ENCODE results near the gene CTU2.
"Not testable (repeated sequence)": the region's sequence is repeated elsewhere in the genome, so short reads cannot be mapped to it uniquely, and the experiment has no call there.

CTU2 gene

DNA sequence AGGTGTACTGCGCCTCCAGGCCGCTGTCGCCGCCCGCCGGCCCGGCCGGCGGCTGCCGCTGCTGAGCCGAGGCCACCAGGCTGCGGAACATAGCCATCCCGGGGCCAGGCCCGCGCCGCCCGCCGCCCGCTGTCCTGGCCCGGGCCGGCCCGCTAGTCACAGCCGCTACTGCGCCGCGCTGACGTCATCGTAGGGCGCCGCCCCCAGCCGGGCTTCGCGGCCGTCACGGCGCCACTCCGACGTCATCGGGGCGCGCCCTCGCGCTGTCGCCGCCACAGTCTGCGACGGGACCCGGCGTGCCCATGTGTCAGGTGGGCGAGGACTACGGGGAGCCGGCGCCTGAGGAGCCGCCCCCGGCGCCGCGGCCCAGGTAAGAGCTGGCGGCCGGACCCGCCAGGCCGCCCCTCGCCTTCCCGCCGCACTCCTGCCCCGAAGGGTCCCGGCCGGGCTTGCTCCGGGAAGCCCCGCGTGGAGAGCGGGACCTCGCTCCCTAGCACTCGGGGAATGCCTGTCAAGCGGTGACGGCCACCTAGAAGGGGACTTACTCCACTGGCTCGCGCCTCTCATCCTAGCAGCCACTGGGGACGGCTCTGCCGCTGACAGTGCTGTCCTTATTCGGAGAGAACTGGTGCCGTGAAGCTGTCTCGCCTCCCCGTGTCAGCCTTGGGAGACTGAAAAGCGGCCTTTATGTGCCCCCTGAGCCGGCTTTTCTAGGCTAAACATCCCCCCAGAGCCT is at the start of gene CTU2, which contains the start of gene RNF166:
CTU2 (plus strand) TSS at position 275 of the 736 bp plus-strand sequence; CDS start at position 303, 28 bp downstream.
RNF166 (minus strand) TSS at position 180 of the 736 bp plus-strand sequence; CDS start at position 97, 83 bp downstream.
- Mint-ChIP-seq H3K4me1 (peaks cover 54% of the 10 kb centered on the region), H3K27me3 (no peaks in the 10 kb centered on the region), H3K4me3 (peak within 1 kb of the TSS; percentile 88), H3K36me3 (ENCODE audit: low read depth) (no peaks in the 10 kb centered on the region), H3K9me3 (no peaks in the 10 kb centered on the region), H3K27ac (peak within 1 kb of the TSS; percentile 89)
- ATAC-seq (peak; percentile 68), DNase-seq (peak; percentile 97)

DNA sequence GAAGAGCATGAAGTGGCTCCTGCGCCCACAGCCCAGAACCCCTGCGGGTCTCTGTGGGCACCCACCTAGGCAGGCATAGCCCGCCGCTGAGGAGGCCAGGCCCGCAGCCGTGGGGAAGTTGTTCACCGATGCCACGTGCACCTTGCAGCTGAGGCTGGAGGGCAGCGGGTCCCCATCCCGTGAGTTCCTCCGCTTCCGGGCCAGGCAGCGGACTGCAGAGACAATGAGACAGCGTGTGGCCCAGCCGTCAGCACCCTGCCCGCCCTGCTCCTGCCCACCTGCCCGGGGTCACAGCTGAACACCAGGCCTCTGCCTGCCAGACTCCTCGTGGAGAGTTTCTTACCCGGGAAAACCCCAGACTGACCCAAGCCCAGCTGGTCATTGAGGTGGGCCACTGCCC is 48.9 kb upstream of the CTU2 start:
- Mint-ChIP-seq H3K36me3 (ENCODE audit: low read depth) (peaks cover 3% of the 10 kb centered on the region), H3K4me3 (no peak overlapping the region), H3K27me3 (no peaks in the 10 kb centered on the region), H3K27ac (no peak overlapping the region), H3K9me3 (no peaks in the 10 kb centered on the region), H3K4me1 (peaks cover 12% of the 10 kb centered on the region)
- ATAC-seq, result no peak
- DNase-seq, result no peak

DNA sequence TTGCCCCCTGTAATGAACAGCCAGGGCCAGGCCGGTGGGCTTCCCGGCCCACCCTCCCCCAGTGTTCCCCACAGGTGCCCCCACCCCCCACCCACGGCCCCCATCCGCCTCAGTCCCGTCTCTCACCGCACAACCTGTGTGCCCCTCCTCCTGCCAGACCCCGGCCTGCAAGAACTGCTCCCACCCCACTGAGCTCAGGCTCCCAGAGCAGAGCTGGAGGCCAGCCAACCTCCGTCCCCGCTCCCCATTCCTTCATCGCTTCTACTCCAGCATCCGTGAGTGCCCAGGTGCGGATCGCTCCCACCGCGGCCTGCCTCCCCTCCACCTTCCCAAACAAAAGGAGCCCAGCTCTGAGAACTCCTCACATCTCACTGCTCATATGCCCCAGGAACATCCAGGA is 47.6 kb upstream of the CTU2 start:
- peaks cover 3% of the 10 kb centered on the region for H3K36me3 Mint-ChIP-seq (ENCODE audit: low read depth)
- ATAC-seq (no peak), DNase-seq (no peak)
- peaks cover 13% of the 10 kb centered on the region for H3K4me1 Mint-ChIP-seq
- H3K27me3 Mint-ChIP-seq, result no peaks in the 10 kb centered on the region
- H3K9me3 Mint-ChIP-seq, result no peaks in the 10 kb centered on the region
- no peak overlapping the region for H3K27ac Mint-ChIP-seq
- no peak overlapping the region for H3K4me3 Mint-ChIP-seq

DNA sequence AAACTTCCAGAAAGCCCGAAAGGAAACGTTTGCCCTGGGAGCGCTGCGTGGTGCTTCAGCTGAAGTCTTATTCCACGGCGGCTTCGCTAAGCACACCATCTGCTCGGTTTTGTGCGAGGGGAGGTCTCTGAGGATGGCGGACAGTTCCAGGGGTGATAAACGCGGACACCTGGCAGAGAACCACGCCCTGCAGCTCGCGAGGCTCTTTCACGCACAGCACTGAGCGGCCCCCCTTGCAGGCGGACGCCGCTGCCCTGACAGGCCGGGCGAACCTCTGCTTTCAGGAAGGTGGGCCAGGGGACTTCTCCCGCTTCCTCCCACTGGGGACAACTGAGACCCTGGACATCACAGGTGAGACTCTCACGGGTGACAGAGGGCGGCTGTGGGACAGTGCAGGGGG is 47.1 kb upstream of the CTU2 start:
- Mint-ChIP-seq H3K27me3 (no peaks in the 10 kb centered on the region), H3K27ac (no peak overlapping the region)

DNA sequence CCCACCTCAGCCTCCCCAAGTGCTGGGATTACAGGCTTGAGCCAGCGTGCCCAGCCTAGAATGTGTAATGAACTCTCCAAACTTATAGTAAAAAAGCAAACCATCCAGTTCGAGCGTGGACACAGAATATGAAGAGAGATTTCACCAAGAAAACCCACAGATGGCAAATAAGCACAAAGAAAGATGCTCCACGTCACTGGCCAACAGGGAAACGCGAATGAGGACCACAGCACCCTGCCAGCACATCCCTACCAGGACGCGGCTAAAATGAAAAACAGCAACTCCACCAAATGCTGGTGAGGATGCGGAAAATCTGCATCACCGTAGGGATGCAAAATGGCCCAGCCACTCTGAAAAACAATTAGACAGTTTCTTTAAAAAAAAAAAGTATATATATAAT is 44.8 kb upstream of the CTU2 start:
- H3K27ac Mint-ChIP-seq, result peak overlapping the region; percentile 22
- ATAC-seq (no peak), DNase-seq (no peak)
- H3K36me3 Mint-ChIP-seq (ENCODE audit: low read depth), result no peaks in the 10 kb centered on the region
- peaks cover 17% of the 10 kb centered on the region for H3K4me1 Mint-ChIP-seq
- H3K9me3 Mint-ChIP-seq, result no peaks in the 10 kb centered on the region
- no peaks in the 10 kb centered on the region for H3K27me3 Mint-ChIP-seq
- peak overlapping the region; percentile 59 for H3K4me3 Mint-ChIP-seq

More for the DNA sequence above, 47.1 kb upstream of the CTU2 start:
- no peaks in the 10 kb centered on the region for H3K9me3 Mint-ChIP-seq
- no peak for DNase-seq
- H3K4me1 Mint-ChIP-seq, result peaks cover 16% of the 10 kb centered on the region
- H3K36me3 Mint-ChIP-seq (ENCODE audit: low read depth), result peaks cover 3% of the 10 kb centered on the region
- H3K4me3 Mint-ChIP-seq, result no peak overlapping the region
- no peak for ATAC-seq

DNA sequence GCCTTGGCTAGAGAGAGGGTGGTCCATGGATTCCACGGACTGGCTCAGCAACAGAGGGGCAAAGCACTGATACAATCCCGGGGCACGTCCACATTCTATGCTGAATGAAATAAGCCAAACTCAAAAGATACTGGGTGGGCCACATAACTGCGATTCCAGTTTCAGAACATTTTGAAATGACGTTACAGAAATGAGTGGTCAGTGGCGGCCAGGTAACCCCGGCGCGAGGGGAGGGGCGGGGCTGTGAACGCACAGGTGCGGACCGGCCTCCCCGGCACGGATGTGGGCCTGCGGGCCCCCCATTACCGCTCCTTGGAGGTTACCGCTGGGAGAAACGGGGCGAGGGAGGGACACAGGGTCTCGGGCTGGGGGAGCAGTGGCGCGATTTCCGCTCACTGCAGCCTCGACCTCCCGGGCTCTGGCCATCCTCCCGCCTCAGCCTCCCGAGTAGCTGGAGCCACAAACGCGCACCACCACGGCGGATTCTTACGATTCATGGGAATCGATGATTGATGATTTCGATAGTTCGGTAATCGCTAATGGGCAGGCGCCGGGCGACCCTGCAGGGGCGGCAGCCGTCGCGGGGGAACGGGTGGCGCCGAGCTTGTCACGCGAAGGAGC is 44.0 kb upstream of the CTU2 start:
- ATAC-seq (no peak), DNase-seq (no peak)
- Mint-ChIP-seq H3K36me3 (ENCODE audit: low read depth) (no peaks in the 10 kb centered on the region), H3K4me3 (peak overlapping the region; percentile 88), H3K27ac (peak overlapping the region; percentile 70), H3K4me1 (peaks cover 17% of the 10 kb centered on the region), H3K9me3 (no peaks in the 10 kb centered on the region), H3K27me3 (no peaks in the 10 kb centered on the region)

DNA sequence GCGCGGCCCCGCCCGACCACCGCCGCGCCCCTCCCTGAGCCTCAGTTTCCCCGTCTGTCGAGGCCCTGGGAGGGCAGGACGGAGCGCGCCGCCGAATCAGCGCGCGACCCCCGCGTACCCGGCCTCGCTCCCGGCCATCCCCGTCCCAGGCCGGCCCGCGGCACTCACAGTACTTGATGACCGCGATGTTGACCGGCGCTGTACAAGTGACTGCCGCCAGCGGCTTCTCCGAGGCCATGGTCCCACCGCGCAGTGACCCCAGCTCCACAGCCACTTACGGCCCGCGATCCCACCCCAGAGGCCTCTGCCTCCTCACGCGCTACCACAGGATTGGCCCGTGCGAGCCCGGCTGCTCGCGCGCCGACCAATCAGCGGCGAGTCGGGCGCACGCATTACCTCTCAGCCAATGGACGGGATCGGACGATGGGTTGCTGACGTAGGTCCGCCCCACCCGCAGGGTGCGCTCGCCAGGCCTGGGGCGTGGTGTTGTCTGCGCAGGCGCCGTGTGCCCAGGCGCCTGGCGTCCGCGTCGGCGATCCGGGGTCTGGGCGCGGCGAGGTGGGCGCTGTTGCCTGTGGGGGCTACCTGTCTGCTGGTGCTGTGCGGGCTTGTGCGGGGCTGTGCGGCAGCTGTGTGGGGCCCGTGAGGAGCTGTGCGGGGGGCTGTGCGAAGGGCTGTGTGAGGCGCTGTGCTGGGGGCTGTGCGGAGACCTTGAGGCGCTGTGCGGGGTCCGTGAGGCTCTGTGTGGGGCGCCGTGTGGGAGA is 43.3 kb upstream of the CTU2 start, which contains the start of gene MVD:
MVD (minus strand) TSS at position 249 of the 764 bp plus-strand sequence; CDS start at position 238, 11 bp downstream.
- Mint-ChIP-seq H3K27ac (peak within 1 kb of the TSS; percentile 92), H3K4me3 (peak within 1 kb of the TSS; percentile 88), H3K4me1 (peaks cover 17% of the 10 kb centered on the region), H3K36me3 (ENCODE audit: low read depth) (peaks cover 2% of the 10 kb centered on the region), H3K9me3 (no peaks in the 10 kb centered on the region), H3K27me3 (no peaks in the 10 kb centered on the region)
- peak; percentile 99 for ATAC-seq
- DNase-seq, result peak; percentile 95

DNA sequence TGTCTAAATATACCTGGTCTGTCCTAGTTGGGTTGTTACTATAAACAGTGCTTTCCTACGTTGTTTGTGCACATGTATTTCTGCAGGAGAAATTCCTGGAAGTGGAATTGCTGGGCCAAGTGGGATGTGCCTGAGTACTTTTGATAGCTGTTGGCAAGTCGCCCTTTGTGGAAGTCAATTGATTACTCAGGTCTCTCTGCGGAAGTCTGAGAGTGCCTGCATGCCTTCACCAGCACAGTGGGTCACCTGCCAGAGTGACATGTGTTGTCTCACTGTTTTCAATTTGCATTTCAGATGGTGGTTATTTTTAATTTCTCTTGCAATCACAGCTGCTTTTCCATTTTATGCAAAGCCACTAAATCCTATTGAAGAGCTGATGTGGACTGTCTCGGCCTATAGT is 41.2 kb upstream of the CTU2 start:
- no peak for DNase-seq
- Mint-ChIP-seq H3K27me3 (no peaks in the 10 kb centered on the region), H3K4me1 (peaks cover 17% of the 10 kb centered on the region), H3K36me3 (ENCODE audit: low read depth) (peaks cover 7% of the 10 kb centered on the region), H3K9me3 (no peaks in the 10 kb centered on the region), H3K27ac (no peak overlapping the region), H3K4me3 (peak overlapping the region; percentile 48)
- no peak for ATAC-seq

DNA sequence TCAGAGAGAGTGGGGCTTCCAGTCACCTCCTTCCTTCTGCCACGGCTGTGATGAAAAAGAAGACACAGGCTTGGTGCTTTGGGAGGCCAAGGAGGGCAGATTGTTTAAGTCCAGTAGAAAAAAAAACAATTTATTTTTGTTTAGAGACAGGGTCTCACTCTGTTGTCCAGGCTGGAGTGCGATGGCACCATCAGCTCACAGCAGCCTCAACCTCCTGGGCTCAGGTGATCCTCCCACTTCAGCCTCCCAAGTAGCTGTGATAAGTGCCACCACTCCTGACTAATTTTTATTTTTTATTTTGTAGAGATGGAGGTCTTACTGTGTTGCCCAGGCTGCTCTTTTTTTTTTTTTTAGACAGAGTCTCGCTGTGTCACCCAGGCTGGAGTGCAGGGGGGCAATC is 40.7 kb upstream of the CTU2 start:
- no peak overlapping the region for H3K27ac Mint-ChIP-seq
- no peak overlapping the region for H3K4me3 Mint-ChIP-seq
- no peak for ATAC-seq

DNA sequence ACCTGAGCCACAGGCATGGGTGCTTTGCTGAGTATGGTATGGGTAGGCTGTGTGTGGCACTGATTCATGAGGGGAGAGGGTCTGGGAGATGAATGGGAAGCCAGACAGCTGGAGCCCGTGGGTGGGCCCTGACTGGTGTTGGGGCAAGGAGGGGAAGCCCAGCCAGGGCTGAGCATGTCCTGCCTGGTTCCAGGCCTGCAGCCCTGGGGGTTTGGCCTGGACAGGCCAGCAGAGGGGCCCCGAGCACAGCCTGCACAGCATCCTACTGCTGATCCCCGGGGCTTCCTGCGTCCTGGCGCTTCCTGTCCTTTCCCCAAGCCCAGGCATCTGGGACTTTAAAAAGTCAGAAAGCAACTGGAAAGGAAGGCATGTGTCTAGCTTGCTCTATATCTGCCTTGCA is 38.8 kb upstream of the CTU2 start:
- Mint-ChIP-seq H3K9me3 (no peaks in the 10 kb centered on the region), H3K4me3 (no peak overlapping the region), H3K27me3 (no peaks in the 10 kb centered on the region), H3K4me1 (peaks cover 6% of the 10 kb centered on the region), H3K36me3 (ENCODE audit: low read depth) (peaks cover 7% of the 10 kb centered on the region), H3K27ac (no peak overlapping the region)
- DNase-seq (no peak), ATAC-seq (no peak)

More for the DNA sequence above, 40.7 kb upstream of the CTU2 start:
- H3K27me3 Mint-ChIP-seq, result no peaks in the 10 kb centered on the region
- no peaks in the 10 kb centered on the region for H3K9me3 Mint-ChIP-seq
- DNase-seq, result no peak
- H3K36me3 Mint-ChIP-seq (ENCODE audit: low read depth), result peaks cover 7% of the 10 kb centered on the region
- H3K4me1 Mint-ChIP-seq, result peaks cover 17% of the 10 kb centered on the region

DNA sequence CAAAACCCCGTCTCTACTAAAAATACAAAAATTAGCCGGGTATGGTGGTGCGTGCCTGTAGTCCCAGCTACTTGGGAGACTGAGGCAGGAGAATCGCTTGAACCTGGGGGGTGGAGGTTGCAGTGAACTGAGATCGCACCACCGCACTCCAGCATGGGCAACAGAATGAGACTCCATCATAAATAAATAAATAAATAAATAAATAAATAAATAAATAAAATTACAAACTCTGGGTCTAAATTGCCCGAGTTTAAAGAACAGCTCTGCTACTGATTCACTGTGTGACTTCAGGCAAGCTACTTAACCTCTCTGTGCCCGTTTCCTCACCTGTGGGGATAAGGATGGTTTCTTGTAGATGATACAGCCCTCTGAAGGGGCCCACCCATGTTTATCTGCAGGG is 36.8 kb upstream of the CTU2 start:
- DNase-seq; H3K4me1 Mint-ChIP-seq; H3K27me3 Mint-ChIP-seq; ATAC-seq; H3K36me3 Mint-ChIP-seq (ENCODE audit: low read depth); H3K27ac Mint-ChIP-seq; H3K4me3 Mint-ChIP-seq; H3K9me3 Mint-ChIP-seq: not testable (repeated sequence)

DNA sequence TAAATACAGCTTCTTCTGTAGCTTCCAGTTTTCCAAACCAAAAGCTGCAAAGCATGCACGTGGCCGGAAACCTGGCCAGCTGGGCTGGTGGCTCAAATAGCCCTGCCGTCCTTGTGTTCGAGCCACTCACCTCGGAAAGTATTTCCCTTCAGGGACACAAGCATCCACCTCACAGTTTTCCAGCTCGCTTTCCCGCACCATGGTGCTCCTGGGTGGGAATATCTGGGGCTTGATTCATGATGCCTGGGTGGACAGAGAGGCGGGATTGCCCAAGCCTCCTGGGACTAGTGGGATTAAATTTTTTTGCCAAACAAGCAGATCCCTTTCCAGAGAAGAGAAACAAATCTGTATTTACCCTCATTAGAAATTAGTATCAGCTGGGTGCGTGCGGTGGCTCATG is 36.3 kb upstream of the CTU2 start:
- DNase-seq (no peak), ATAC-seq (no peak)
- Mint-ChIP-seq H3K4me1 (no peaks in the 10 kb centered on the region), H3K27me3 (no peaks in the 10 kb centered on the region), H3K4me3 (no peak overlapping the region), H3K36me3 (ENCODE audit: low read depth) (peaks cover 7% of the 10 kb centered on the region), H3K9me3 (no peaks in the 10 kb centered on the region), H3K27ac (no peak overlapping the region)

DNA sequence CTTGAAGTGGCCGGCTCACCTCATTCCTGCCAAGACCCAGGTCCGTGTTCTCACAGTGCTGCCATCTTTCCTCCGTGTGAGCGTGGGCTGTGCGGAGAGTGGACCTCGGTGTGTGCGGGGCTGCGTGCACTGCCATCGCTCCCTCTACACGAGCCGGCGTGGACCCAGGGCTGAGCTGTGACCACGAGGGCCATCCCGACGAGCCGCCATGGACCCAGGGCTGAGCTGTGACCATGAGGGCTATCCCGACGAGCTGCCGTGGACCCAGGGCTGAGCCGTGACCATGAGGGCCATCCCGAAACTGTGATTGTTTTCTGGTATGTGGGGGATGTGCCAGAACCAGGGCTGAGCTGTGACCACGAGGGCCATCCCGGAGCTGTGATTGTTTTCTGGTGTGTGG is 34.5 kb upstream of the CTU2 start:
- ATAC-seq (no peak), DNase-seq (no peak)
- H3K4me3 Mint-ChIP-seq, result no peak overlapping the region
- H3K4me1 Mint-ChIP-seq, result no peaks in the 10 kb centered on the region
- no peaks in the 10 kb centered on the region for H3K9me3 Mint-ChIP-seq
- H3K27ac Mint-ChIP-seq, result no peak overlapping the region
- H3K27me3 Mint-ChIP-seq, result no peaks in the 10 kb centered on the region
- peaks cover 7% of the 10 kb centered on the region for H3K36me3 Mint-ChIP-seq (ENCODE audit: low read depth)

DNA sequence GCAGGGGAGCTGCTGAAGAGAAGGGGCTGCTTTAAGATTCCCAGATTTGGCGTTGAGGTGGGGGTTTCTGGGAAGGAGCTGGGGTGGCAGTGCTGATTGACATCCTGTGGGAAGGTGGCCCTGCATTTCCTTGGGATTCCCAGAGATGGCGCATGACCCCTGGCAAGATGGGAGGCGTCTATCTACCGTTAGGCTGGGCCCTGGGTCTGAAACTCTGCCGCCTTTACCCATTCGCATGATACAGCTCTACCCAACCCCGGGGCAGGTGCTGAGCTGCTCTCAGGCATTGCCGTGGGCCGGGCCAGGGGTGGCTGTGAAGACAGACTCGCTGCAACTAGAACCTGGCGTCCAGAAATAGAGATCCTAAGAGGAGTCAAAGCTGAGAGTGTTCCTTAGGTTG is 33.5 kb upstream of the CTU2 start:
- Mint-ChIP-seq H3K36me3 (ENCODE audit: low read depth) (peaks cover 5% of the 10 kb centered on the region), H3K4me3 (no peak overlapping the region), H3K4me1 (no peaks in the 10 kb centered on the region), H3K27me3 (no peaks in the 10 kb centered on the region), H3K9me3 (no peaks in the 10 kb centered on the region), H3K27ac (no peak overlapping the region)
- no peak for ATAC-seq
- DNase-seq, result no peak
